Stimulated activated CD8-positive, alpha-beta memory T cell treated with anti-CD3 and anti-CD28 coated beads, Interleukin-7, amount 100 ng/mL, for 4 hours (primary cell): ENCODE measurements around the gene VAV3.

Experiments used
- DNase-seq, 2 donors: peaks; one replicate each; pipeline ENCODE4 v3.0.0-alpha.2; 2020; ENCODE audit warnings: low read depth in 2 of 2

Gene VAV3

DNA sequence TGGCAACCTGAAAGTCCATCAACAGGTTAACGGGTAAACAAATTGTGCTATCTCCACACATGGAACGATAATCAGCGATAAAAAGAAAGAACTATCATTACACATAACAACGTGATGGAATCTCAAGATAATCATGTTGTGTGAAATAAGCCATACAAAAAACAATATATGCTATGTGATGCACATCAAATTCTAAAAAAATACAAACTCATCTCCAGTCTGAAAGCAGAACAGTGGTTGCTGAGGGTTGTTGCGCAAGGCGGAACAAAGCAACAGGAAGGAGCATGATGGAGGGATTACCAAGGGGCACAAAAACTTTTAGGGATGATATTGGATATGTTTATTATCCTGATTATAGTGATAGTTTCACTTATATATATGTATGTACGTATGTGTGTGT lies 324.8 kb downstream of the VAV3 start:
- no peak for DNase-seq

DNA sequence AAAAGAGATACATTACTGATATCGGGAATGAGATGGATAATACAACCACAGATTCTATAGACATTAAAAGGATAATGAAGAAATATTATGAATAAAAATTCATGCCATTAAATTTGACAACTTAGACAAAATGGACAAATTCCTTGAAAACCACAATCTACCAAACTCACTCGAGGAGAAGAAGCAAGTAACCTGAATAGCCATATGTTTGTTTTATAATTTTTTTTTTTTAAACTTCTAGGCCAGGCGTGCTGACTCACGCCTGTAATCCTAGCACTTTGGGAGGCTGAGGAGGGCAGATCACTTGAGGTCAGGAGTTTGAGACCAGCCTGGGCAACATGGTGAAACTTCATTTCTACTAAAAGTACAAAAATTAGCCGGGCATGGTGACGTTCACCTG lies 327.9 kb downstream of the VAV3 start:
- no peak for DNase-seq

DNA sequence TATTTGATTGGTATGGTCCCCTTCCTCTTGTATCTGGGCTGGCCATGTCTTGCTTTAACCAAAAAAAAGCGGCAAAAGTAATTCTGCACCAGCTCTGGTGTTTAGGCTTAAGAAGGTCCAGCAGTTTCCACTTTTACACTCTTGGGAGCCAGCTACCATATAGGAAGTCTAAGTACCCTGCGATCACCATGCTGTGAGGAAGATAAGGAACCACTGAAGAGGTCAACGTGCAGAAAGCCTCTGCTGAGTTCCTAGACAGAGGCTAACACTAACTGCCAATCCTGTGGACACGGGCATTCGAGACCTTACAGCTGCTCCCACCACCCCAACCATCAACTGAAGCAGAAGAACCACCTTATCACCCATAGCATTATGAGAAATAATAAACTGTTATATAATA lies 331.4 kb downstream of the VAV3 start:
- no peak for DNase-seq

DNA sequence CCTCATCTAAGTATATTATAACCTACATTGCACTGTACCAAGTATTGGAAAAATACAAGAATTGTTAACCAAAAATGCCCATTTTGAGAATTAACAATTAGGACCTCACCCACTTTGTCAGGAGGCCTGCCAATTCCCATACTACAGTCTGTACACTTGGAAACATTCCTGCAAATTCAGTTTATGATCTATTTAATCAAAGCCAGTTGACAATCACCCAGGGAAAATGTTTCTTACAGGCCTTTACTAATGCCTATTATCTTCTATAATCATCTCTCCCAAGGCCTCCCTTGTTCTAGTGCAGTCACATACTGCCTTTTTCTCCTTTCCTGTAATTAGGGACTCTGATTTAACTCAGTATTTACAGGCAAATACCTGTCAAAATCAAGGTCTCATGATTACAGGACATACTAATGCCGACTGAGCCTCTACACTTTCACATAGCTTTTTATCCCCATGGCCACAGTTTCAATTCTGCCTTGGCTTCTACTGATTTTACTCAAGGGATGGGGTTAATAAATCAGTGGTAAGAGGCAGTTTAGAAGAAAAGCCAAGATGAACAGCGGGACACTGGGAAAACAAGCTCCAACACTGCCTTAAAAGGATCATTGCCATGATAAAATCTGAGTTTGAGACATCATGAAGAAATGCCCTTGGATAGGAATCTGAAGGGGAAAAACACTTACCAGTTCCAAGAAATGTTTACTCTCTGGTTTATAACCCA lies 338.7 kb downstream of the VAV3 start:
- no peak for DNase-seq

DNA sequence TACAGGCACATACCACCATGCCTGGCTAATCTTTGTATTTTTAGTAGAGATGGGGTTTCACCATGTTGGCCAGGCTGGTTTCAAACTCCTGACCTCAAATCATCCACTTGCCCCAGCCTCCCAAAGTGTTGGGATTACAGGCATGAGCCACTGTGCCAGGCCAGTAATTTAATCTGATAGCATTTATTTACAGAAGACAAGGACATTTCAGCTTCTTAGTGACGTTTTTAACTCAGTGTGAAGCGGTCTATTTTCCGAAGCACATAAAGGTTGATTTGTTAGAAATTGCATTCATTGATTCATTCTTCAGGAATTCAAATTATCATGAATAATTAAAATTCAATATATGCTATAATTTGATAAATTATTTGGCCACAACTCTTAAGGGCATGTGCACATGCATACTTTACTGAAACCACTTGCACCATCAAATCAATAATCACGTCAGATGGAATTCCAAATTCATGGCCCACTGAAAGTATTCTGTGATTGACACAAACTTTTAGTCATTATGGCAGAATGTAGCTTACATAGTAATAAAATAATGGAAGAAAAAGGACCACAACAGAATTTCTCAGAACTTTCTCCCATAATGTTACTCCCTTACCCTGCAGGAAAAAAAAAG lies 339.5 kb downstream of the VAV3 start:
- DNase-seq, result no peak

DNA sequence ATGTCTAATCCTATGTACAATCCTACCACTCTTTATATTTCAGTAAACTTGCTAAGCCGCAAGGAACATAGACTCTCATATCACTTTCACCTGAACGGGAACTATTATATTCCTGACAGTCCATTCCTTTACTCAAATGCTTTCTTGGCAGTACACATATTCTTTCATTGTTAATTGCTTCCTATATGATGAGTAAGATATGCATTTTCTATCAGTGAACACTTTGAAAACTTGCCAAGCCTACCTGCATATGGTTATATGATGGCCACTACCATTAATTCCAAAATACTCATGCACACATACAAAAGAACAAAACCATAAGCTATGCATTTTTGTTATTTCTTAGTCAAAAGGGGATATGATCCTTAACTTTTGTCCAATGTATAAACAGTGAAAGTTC lies 341.5 kb downstream of the VAV3 start:
- no peak for DNase-seq

DNA sequence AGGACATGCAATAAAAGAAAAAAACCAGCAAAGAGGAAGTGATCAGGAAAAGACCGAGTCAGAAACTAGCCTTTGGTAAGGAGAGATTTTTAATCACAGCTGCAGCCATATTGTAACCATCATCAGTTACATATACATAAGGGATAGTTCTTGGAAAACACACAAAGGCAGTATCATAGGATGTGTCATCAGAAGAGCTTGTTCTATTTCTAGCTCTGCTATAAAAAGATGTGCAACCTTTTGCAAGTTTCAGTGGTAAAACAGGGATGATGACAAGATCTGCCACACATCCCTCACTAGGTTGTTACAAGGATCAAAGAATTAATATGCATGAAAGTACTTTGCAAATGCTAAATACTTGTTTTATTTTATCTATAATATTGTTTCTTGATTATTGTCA lies 342.0 kb downstream of the VAV3 start:
- no peak for DNase-seq

DNA sequence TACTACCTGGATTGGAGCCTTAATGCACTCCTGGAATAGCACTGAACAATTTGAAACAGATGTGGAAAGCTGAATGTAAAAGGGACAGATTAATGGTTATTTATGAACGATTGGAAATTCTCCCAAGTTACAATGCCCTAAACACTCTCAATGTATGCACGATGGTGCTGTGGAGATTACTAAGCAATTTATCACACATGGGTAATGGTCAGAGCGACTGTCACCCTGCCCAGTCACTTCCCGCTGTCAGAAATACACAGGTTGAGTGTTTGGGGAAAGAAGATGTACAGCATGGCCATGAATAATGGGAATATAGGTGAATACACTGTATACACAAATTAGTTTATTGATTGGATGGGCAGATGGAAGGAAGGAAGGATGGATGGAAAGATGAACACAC lies 342.4 kb downstream of the VAV3 start:
- no peak for DNase-seq

DNA sequence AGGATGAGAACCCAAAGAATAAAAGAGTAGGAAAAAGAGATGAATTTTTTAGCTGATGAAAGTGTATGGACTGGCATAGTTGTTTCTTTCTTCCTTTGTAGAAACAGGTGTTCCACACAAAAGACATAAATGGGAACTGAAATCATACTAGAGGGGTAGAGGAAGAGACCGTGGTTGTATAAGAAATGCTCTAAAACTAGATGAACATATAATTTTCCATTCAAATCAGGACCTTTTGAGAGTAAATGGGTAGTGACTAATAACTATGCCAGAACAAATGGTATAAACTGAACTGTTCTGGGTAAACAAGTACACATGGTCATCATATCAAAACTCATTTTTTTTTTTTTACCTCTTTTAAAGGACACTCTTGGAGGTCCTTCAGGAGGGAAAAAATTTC lies 344.2 kb downstream of the VAV3 start:
- DNase-seq, result no peak

DNA sequence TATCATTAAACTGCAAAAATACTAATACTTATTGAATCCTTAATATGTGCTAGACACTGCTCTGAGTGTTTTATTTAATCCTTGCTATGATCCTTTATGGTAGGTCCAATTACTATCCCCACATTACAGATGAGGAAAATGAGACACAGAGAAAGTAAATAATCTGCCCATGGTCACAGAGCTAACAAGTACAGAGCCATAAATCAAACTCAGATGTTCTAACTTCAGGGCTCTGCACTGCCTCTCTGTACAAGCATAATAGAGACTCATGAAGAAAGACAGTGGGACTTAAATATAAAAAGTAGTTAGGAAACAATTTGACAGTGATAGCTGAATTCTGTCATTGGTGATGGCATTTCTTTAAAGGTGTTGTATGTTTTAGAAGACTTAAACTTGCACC lies 346.4 kb downstream of the VAV3 start:
- no peak for DNase-seq

DNA sequence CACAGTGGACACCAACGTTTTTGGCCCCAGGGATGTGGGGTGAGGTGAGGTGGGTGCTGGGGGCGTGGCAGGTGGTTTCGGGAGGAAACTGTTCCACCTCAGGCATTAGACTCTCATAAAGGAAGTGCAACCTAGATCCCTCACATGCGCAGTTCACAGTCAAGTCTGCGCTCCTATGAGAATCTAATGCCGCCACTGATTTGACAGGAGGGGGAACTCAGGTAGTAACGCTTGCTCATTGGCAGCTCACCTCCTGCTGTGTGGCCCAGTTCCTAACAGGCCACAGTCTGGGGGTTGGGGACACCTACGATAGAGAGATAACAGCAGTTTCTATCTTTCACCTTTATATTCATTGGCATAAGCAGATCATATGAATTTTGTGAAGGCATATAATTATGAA lies 347.1 kb downstream of the VAV3 start:
- no peak for DNase-seq

DNA sequence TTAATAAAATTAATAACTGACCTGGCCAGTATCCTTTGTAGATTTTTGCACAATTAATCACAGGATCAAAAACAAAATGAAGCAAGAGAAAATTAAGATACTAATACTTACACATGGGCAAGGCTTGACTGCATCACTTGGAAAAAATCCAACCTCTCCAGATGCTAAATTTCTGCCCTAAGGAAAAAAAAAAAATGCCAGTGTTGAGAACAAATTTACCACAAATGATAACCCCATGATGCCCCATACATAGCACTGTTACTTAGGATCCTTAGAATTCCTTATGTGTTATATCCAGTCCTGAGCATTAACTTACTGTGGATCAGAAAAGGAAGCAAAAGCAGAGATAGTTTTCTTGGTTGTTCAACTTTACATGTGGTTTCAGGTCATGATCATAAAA lies 347.5 kb downstream of the VAV3 start:
- no peak for DNase-seq

DNA sequence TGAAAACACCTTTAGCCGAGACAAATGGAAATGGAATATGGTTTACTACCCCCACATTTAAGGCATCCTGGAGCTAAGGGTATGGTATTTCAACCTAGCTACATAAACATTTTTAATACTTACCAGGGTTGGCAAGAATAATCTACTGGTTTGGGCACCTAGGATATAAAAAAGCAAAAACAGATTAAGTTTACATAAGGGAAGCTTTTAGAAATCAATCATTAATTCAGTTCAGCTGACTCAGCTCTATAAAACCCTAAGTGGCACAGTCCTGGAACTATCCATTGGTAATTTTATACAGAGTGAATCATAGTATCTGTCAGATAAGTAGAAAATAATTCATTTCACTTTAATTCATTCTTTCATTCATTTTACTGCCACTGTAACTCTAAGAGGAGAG lies 355.2 kb downstream of the VAV3 start:
- DNase-seq, result no peak

DNA sequence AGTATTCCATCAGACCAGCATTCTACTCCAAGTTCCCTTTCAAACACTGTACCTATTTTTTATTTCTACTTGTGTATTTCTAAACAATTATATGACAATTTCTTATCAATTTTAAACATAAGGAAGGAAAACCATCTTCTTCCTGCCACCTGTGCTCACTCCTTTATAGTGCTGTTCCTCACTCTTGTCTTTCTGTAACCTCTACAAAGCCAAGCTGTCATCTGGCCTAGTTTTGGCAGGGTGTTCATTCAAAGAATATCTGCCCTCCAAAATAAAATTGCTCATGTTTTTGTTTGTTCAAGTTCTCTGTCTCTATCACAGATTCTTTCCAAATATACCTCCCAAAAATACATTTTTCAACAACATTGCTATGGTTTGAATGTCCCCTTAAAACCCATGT lies 360.2 kb downstream of the VAV3 start:
- no peak for DNase-seq

DNA sequence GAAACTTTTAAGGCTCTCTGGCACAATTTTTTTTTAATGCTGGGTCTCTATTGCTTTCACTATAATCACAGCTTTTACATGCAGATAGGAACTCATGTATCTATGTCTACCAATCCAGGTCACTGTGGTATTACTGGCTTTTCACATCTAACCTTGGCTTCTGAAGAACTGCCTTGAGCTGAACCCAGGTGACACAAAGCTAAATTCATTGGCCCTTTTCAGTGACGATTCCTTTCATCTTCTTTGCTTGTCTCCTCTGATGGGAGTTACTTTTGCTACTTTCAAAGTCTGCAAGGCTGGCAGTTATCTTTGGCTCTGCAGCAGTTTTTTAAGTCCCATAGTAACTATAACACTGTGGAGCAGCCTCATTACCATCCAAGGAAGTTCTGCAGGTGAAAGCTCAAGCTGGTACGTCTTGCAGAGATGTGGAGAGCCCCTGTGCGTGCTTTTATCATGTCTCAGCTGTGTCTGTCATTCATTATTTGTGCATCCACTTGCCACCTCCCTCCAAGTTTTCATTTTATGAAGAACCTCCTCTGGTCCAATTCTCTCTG lies 364.3 kb downstream of the VAV3 start:
- DNase-seq, result no peak

DNA sequence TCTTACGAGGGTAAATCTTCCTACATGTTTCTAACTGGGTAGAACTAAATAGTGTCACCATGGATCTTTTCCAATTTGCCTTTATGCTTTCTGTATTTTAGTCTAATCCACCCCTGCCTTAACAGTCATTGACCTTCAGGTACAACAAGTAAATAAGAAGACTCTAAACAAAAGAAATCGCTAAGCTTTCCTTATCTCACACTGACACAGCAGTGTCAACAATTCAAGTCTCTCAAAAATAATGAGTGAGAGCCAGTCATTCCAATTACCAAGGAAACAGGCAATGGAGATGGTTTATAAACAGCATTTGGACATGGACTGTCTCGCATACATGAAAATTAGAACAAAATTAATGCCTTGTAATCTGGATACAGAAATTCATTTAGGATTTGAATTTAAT lies 365.8 kb downstream of the VAV3 start:
- DNase-seq, result no peak

DNA sequence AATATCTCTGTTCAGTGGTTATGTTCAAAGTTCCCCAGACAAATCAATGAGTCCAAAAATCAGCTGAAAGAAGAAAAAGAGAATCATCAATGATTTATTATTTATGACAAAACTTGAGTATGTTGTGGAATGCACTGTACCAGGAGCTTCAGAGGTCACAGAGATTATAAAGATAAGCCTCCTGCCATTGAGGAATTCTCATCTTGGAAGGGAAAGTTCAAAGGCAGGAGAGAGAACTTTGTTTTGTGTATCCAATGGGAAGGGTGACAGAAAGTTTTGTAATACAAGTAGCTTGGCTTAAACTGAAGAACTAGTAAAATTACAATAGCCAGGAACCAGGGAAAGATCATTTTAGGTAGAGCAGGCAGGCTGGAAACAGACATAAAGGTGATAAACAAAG lies 367.7 kb downstream of the VAV3 start:
- DNase-seq, result no peak

DNA sequence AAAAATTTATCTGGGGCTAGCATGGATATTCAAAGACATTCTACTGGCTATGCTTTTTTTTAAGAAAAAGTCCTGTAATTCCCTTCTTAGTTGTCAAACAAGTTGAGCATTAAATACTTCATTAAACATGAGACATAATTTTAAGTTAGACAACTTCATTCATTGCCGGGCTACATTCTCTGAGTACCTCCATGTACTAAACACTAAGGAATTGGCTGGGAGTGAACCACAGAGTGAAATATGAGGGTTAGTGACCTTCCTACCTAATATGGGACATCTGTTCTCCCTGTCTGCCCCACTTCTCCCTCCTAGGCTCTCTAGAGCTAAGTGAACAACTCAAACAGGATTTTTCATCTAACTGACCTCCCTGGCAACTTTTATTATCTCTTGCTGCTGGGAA lies 370.4 kb downstream of the VAV3 start:
- DNase-seq, result no peak

DNA sequence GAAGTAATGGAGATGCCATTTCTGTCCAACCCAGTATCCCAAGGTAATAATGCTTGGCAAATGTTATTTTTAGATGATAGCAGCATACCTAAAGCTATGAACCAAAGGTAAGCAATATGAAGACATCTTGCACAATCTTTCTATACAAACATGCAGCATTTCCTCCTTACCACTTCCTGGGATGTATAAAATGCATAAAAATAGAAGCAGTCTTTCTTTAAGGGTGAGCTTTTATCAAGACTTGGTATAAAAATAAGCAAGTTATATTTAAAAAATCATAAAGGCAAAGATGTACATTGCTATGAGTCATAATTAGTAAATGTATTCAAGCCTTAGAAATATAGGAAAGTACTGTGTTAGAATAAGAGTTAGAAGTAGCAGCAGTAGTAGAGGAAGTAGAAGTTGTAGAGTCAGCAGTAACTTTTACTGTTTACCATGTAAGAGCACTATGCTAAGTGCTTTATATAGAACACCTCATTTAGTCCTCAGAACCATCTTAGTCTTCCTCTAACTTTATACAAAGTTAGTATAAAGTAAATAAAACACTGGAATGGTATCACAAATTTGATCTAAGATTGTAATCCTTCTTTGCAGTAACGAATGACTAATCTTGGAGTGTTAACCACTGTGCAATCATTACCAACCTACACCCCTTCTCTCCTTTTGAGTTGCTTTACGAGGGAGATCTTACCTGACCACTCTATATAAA lies 371.3 kb downstream of the VAV3 start:
- DNase-seq, result no peak

DNA sequence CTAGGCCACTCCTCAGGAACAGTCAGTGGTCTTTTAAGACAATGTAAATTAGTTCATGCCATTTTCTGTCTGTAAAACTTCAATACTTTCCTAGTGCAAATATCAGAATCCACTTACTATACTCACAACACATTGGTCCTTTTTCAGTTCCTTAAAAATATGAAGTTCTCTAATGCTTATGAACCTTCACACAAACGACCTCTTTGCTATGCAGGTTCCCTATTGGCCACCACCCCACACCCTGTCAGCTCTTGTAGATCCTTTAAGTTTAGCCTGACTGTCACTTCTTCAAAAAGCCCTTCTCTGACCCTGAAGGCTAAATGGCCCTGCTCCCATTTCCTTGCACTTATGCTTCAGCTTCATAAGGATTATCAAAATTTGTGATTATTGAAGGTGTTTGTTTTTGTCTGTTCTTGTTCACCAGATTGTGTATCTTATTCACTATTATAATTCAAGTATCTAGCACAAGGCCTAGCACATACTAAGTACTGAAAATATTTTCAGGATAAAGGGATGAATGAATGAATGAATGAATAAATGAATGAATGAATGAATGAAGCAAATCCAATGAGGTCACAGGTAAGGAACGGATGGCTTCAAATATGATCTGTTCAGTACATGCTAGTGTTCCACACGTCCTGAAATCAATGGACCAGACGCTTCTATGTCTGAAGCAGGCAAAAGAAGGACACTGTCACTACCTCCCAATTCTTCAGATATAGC lies 373.9 kb downstream of the VAV3 start:
- no peak for DNase-seq

DNA sequence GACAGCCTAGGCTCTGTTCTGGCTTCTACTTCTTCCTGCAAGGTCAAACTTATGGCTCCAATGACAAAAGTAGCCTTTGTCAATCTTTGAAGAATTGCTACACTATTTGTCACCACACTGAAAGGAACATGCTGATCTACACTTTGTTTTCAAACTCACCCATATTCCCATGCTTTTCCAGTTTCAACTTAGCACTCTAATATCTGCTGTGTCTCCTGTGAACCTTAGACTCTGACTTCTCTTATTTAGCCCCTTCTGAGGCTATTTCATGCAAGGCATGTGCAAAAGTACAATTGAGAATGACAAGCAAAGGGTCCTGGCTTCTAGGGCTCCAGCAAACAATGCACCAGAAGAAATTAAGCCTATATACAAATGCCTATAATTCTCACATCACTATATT lies 374.9 kb downstream of the VAV3 start:
- no peak for DNase-seq

DNA sequence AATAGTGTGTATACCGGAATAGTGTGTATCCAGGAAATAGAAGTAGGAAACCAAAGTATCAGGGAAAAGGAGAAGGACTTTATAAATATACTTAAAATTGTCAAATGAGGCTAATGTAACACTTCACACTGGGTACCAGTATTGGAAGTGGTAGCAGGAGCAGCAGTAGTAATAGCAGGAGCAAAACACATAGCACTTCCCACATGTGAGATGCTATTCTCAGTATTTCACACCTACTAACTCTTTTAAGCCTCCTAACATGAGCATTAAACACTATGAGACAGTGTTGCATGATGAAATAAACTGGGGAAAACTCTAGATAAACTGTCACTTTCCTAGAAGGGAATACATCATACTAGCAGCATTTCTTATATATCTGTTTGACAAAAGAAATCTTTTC lies 376.7 kb downstream of the VAV3 start:
- DNase-seq, result no peak
